Activated CD8-positive, alpha-beta memory T cell treated with anti-CD3 and anti-CD28 coated beads for 24 hours (primary cell): ENCODE data around the gene ZEB2.

ENCODE experiments used
- DNase-seq: peaks from one replicate; pipeline ENCODE4 v3.0.0-alpha.2; 2020

Gene ZEB2

DNA sequence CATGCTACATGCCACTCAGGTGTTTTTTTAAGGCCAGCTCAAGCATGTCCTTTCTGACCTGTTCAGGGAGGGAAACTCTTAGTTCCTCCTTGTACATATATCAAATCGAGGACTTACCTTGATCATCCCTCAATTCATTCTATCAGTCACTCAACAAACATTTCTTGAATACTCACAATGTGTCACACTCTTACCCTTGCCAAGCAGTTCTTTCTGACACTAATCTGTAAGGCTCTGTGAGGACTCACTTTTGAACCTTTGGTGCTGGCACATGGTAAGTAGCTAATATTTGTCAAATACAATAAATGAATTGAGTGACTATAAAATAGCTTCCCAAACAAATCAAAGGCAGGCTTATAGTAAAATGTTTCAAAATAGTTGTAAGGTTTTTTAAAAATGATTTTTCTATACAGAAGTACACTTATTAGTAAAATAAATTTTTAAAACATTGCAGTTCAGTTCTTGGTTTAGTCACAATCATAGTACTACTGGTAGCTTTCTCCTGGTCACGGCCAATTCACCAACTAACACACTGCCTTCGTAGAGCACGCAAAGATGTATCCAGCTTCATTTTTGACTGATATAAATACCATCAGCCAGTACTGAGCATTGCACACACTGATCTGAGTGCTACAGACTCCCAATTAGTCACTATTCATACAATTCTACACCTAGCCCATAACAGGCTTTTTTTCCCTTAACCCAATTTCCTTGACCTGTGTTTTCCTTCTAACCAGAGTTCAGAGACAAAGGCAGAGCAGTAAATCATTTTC is 50.9 kb downstream of the ZEB2 start:
- no peak for DNase-seq

DNA sequence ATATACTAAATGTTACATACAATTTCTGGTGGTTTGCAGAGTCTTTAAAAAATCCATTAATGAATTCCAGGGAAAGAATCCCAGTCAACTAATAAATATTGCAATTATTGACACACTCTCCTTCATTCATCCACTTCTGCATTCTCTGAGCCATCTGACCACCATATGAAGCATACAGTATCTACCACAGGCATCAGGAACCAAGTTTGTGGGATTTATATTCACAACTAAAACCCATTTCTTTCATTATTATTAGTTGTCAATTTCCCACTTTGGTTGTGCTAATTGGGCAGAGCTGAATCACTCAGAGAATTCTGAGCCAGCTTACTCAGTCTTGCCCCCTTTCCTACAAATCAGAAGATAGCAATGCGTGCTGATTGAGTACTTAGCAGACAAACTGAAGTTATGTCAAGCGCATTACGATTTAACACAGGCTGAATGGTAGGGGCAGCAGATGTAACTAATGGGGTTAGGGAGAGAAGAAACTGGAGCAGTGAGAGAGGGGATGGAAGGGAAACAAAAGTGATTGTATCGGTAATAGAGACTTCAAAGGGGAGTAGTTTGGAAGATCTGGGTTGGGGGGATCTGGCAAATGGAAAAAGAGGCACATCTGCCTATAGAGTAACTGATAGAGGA is 52.3 kb downstream of the ZEB2 start:
- DNase-seq = no peak

DNA sequence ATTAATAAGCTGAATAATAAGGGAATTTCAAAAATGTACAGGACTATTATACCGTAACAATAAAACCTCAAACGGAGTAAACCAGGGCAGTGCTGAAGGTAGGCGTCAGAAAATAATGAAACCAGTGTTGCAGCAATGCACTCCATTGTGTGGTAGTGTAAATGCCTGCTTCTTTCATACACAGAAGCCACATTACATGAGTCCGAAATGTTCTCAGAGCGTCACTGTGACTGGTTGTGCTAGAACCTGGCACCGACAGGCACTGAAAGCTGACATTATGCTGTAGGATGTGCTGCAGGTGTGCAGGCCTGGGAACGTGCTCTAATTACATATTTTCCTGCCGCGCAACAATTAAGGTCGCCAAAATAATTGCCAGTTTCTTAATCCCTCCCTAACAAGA is 53.3 kb downstream of the ZEB2 start:
- no peak for DNase-seq

DNA sequence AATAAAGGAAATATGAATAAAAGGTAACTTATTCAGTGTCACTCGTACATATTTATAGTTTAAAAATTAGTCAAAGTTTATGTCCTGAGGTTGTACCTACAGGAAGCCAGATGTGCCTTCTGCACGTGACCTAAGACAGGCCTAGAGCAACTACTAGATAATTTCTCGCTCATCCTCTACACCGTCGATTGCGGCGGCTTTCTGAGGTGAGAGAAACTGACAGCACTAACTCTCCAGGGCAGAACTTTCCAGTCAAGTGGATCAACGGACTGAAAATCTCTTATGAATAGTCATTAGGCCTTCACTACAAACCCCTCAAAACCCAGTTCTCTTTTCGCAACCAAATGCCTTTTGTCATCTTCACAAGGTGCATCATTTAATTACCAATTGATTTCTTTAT is 54.2 kb downstream of the ZEB2 start:
- no peak for DNase-seq

DNA sequence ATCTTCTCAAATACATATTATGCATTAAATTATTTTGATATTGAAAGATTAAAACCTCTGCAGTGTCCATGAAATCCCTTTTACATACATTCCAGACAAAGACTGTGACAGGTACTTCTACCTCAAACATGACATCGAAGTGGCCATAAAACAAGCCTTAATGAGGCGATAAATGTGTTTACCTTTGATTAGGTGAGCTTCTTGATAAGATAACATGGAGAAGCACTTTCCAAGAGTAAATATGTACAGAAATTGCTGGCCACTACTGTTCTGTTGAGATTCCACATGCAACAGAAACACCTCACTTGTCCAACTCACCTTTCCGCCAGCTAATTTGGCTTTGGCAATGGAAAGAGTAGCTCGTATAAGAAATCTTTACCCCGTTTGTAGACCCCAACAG is 55.2 kb downstream of the ZEB2 start:
- no peak for DNase-seq

DNA sequence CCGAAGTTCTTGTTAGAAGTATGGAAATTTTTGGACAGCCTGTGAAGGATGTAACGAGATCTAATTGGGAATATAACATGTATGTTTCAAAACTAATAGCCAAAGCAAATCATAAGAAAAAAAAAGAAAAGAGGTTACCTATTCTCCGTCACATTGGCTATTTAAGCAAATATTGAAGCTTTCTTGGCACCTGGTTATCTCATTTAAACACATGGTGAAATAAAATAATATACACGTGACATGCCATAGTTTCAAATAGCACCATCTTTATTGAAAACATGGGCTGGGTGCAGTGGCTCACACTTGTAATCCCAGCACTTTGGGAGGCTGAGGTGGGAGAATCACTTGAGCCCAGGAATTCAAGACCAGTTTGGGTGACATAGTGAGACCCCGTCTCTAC is 56.7 kb downstream of the ZEB2 start:
- no peak for DNase-seq

DNA sequence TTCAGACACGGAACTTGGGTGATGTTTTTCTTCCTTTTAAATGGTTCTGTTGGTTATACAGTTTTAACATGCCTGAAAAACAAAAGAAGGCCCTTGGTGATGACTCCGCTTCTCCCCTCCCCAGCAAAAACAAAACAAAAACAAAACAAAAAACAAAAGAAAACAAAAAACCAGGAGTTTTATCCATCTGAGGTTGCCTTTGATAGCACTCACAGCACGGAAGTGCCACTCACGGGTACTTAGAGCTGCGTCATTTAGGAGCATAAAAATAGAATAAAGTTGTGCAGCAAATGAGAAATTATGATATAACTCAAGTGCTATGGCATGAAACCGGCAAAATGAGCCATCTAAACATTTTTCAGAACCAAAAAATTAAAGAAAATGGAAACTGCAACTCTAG is 57.7 kb downstream of the ZEB2 start:
- no peak for DNase-seq

DNA sequence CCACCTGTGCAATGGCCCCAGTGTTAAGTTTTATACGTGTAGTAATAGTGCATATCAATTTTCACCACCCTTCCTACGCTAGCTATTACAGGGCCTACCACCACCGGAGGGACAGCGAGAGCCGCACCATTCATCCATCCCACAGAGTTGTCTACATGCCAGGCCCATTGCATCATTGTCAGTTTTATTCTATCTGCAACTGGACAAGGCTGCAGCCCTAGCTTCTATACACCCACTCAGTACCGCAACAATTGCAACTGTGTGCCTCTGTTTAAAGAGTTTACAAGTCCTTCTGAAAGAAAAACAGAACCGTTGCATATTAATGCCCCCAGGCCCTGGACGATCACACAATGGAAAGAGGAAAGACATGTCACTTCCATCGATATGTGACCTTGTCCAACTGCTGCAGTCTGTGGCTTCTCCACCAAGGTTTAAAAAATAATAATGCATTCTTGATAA is 58.6 kb downstream of the ZEB2 start:
- no peak for DNase-seq

DNA sequence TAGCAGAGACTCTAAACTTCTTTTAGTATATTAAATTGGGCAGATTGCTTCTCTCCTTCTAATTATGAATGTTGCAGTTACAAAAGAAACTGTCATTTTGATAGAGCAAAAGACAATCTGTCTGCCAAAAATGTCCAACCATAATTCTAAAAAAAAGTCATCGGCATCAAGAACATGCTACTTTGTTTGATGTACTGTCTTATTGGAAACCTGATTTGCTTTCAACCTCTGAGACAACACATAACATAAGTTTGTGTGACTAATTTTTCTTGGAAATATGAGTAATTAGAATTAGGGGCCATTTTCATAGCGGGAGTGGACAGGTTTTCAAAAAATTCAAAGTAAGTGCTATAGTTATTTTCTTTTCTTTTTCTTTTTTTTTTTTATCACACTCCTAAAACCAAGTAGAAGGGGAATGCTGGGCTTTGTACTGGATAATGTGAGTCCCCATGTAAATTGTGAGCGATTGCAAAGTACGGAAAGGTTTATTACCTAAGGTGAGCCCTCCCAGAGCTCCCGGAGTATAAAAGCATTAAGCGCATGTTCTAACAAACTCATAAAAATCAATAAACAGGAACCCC is 59.1 kb downstream of the ZEB2 start:
- DNase-seq = no peak

DNA sequence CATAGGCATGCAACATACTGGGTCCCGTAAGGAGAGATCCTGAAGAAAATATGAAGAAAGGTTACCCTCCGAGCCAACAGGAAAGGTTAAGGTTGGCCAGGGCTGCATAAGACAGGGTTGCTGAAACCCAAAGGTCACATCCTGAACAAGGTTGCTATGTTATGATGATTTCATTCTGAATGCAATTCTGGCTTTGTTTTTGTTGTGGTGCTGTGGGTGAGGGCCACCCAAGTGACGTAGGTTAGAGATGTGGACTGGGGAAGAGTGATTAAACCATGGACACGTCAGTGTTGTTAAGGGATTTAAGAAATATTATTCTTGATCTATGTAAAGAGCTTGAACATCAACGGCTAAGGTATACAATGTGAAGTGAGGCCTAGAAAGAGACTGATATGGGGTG is 60.0 kb downstream of the ZEB2 start:
- no peak for DNase-seq

DNA sequence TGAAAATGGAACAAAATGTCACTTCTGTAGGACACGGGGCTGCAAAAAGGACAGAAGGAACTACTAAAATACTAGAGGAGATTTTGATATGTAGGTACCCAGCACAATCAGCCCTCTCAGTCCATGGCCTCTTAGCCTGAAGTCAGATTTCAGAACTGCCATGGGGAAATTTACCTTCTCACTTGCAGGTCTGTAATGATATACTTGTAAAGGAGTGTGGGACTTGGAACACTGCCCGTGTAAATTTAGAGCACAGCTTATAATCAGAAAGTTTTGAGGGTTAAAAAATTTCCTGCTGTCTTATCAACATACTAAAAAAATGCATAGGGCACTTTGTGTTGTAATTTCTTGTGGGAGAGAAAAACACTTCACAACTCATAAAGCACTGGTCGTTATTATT is 60.6 kb downstream of the ZEB2 start:
- no peak for DNase-seq

DNA sequence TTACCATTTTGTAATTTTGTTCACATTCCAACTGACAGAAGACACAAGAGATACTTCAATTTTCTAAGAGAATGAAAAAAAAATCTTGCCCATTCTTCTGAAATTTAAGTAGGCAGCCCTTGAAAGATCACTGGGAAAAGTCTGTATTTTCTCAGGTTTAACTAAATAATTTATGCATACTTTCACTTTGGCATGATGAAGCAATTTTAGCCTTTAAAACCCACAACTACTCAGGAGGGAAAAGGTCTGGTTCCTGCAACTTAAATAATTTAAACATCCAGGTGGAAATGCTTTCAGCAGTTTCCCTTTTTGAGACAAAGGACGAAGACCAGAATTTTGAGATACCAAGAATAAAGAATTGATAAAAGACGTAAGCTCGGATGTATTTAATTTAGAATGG is 61.4 kb downstream of the ZEB2 start:
- DNase-seq = no peak

DNA sequence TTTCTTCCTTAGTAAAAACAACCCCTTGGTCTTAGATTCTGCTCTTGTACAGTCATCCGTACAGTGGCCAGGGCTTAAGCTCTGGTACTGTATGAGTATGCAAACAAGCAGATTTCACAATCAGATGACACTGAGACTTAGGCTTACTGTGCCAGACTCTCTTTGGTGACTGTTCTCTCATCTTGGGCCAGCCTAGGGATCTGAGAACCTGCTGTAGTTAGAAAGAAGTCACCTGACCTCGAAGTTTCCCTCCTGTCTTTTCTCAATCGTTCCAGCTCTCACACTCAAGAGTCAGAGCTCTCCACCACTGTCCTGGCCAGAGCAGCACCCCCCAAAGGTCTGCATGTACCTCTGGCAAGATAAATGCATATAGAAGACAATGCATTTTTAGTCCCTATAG is 63.2 kb downstream of the ZEB2 start:
- no peak for DNase-seq

DNA sequence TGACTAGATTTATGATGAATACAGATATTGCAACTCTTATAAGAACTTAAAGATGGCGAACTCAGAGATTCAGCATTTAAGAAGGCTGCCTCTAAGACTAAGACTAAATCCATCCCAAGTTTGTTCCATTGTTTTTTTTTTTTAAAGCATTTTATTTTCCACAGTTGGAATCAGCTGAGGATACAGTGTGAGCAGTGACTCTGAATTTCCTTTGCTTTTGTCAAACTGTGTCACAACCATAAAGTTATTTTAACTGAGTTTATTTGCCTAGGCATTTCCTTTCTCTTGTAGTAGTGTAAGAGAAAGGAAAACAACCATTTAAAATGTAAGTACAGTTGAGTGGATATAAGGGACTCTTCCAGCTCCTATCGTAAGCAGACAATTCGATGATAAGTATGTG is 63.9 kb downstream of the ZEB2 start:
- DNase-seq = no peak

DNA sequence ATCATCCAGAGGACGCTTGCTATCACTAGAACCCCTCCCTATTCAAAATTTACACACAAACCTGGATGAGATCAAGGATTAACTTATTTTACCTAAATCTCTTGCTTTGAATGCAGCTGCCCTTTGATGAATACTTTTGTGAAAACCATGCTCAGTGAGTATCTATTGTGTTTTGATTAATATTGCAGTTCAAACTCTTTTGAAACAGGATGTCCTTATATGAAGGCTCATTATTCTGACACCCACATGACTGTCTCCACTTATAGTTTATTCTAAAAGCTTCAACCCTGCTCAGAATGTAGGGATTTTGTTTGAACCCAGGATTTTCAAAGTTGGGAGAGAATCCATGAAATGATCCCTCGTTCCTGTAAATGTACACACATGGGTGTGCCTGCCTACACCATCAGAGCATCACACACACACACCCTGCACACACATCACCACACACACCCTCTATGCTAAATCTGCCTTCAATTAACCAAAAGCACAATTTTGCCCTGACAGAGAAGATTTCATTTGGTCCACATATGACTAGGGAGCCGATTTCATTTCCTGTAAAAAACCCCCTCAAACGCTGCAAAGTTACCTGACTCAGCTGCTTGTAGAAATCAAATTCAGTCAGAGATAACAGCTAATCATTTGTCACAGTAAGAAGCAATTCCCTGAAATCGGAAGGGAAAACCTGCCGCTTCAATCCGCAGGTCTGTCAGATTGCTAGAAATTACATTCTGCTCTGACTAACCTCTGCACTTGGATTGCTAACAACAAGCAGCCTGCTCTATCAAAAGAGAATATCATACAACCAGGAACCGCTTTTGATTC is 65.2 kb downstream of the ZEB2 start:
- no peak for DNase-seq

DNA sequence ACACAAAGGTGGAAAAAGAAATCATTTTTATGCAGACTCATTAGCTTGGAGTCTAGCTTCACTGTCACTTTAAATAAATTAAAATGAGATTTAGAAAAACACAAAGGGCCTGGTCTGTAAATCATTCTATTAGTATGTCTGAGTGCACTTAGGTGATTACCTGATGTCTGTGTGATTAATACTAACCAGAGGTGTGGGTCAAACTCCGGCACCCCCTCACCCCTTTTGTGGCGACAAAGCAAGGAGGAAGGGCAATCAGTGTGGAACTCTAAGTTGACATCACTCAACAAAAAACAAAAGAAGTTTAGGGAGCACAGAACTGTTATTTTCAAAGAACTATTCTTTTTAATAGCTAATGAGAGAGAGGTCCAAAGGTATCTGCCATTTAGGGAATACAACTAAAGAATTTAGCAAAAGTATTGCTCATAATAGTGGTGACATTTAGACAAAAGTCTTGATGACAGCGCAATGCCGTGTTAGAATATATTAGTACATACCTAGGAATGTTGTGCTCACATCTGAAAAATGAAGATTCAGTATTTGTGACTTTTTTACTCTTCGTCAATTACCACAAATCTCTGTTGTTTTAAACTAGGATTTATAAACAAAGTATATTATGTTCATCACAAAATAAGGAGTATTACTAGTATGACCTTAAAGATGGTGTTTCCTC is 66.3 kb downstream of the ZEB2 start:
- no peak for DNase-seq

DNA sequence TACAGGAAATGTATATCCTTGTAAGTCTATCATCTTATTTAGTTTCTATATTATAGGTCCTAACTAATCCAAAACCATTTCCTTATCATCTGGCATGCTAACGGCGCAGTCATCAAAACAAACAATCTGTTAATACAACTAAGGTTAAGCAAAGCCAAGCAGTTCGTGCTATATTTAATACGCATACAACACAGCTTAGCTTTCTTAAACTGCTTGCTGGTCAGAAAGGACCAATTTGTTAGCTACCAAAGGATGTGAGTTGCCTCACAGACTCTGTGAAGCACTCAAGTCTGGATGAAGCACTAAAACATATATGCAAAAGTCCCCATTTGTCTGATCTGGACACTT is 67.0 kb downstream of the ZEB2 start:
- DNase-seq = no peak

DNA sequence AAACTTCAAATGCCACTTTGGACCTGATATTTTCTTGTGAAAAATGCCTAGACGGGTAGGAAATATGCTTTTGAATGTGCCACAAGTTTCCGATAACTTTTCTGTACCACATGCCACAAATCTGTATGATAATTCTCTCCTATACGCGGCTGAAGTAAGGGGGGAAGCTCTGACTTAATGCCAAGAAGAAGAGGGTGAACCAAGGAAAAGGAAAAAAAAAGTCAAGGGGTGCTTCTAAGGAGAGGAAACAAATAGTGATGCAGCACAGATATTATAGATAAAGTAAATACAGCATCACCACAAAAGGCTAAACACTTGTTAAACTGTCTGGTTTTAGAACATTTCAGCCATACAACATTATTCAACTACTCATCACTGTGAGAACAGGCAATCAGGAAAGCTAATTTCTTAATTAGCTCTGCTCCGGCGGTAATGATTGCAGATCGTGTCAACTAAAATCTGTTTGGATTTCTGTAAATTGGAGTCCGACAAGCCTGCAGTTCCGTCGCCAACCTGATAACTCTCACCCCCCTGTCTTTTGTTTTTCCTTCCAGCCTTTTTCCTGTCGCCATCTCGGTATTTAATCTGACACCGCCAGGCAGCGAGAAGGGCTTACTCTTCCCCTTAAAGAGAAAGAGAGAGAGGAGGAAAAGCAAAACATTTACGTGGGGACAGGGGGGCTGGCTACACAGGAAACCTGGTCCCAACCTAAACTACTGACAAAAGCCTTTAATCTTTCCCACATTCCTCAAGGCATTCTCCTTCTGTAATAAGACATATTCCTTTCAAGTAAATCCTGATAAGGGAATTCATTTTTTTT is 67.5 kb downstream of the ZEB2 start:
- no peak for DNase-seq

DNA sequence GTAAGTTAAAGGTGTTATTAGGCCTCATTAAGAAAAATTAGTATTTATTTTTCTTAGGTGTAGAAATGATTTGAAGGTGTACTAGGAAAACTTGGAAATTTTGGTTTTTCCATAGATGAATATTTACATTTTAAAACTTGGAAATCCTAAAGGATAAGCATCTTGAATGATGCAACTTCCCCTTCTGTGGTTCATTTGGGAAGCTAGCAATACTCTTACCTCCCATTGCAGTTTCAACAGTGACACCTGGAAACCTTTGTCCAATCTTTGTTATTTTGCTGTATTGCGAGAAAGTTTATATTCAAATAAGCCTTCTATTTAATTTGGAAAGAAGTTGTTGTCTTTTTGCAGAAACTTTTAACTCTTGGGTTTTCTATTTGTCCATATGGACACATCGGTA is 68.5 kb downstream of the ZEB2 start:
- DNase-seq = no peak

DNA sequence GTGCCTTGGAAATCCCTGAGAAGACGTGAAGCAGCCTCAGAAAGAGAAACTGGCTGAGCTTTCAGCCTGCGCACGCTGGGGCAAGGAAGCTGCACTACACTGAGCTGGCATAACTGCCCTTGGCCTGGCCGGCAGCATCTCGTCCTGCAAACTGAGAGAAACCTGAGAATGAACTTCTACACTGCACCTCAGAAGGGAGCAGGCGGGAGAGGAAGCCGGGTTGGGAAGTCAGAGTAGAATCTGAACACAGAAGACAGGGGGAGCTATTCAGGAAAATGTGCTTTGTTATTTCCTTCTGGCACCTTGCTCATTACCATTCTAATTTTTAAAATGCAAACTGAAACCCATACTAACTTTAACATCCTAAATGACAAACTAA is 70.9 kb downstream of the ZEB2 start:
- no peak for DNase-seq

DNA sequence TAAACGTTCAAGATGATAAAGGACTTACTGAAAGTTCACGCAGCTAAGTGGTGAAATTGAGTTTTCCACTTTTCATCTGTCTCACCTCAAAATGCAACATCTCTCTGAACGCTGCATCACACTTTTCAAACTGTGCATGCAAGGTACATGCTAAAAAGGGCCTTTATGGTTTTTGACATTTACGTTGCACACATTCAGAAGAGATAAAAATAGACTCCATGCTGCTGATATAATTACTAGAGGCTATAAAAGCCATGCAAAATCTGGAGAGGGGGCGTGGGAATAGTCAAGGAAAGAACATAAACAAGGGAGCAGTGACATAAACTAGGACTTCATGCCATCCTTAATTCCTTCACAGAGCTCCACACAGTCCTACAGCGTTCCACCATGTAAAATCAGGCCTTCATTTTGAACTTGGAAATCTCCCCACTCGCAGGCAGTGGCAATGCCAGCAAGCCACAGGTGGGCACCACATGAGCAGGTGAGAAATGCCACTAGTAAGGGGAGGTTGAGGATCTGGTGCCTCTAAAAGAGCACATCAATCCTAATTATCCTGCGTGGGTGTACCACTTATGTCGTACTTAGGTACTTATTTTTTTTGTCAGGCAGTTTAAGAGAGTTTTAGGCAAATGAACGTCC is 71.4 kb downstream of the ZEB2 start:
- no peak for DNase-seq

DNA sequence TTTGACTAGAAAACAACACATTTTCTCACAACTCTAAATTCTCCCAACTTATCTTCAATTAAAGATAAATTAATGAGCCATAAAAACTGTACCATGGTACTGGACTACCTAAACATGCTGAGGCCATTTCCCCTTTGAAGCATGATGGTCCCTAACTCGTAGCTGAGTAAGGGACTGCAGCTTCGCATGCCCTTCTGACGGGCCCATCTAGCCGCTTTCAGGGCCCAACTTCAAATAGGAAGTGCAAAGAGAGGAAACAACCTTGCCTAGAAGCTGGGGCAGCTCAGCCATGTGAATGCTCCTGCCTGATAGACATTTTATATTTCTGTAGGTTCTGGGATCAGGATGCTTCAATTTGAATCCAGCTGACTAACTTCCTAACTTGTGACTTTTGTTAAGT is 72.4 kb downstream of the ZEB2 start:
- no peak for DNase-seq
